Embryonic facial prominence (tissue), 1 donor: ENCODE measurements around the gene TSNAX.
"Not testable (repeated sequence)": the region's sequence is repeated elsewhere in the genome, so short reads cannot be mapped to it uniquely, and the experiment has no call there.

ENCODE experiments used
- DNase-seq: peaks from one replicate; pipeline ENCODE4 v3.0.0-alpha.2; 2016; ENCODE audit errors: extremely low spot score

TSNAX gene

GRCh38 chr1:231561647-231562383 is 33.3 kb downstream of the TSNAX start:
- DNase-seq, result no peak

GRCh38 chr1:231563247-231563646 is 34.8 kb downstream of the TSNAX start:
- no peak for DNase-seq

DNA sequence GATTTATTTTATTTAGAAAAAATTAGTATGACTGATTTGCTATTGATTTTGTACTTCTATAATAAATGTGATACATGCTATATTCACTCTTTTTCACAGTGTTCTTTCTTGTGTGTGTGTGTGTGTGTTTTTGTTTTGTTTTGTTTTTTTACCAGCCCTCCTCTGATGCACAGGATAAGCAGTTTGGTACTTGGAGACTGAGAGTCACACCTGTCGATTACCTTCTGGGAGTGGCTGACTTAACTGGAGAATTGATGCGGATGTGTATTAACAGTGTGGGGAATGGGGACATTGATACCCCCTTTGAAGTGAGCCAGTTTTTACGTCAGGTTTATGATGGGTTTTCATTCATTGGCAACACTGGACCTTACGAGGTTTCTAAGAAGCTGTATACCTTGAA is 35.9 kb downstream of the TSNAX start:
- DNase-seq, result no peak

DNA sequence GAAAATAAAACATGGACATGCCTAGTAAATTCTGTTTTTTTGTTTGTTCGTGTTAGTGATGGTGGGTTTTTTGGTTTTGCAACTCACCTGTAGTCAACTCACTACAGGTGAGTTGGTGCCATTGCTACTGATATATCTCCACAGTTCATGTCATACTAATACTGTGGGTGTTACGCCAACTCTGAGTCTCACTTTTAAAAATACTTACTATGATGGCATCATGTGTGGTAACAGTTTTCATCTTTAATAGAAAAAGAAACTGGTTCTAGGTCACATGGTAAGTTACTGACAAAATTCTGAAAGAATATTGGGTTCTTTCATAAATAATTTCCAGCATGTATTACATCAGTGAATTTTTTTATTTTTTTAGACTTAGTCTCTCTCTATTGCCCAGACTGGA is 38.0 kb downstream of the TSNAX start:
- DNase-seq, result no peak

GRCh38 chr1:231570262-231570661 is 41.8 kb downstream of the TSNAX start:
- DNase-seq, result not testable (repeated sequence)

DNA sequence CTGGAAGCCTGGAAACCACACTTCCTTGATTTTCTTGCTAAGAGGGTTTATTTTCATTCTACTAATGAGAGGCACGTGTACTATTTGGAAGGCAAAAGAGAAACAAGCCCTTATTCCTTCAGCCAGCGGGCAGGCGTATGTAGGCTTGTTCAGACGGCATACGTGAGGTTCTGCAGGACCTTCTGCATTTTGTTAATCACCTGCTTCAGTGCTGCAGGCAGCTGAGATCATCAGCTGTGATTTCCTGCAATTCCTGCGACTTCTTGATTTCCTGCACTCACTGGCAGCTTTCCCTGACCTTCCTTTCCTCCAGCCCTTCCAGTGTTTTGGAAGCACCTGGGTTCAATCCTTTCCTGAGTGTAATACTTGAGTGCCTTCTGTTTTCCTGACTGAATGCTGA is 43.4 kb downstream of the TSNAX start:
- no peak for DNase-seq

DNA sequence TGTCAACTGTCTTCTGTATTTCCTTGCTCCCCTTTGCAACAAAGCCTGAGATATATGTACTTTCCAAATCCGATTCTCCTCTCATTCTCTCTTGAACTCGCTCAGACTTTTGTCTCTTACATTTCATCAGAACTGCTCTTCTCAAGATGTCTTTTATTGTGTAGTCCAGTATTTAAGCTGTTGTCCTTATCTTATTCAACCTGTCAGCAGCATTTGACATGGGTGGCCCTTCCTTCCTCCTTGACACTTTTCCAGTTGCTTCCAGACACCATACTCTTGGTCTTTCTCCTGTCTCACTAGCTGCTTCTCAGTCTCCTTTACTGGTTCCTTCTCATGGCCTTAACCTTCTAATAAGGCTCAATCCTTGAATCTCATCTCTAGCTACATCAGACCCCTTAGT is 47.0 kb downstream of the TSNAX start:
- DNase-seq, result no peak

GRCh38 chr1:231576804-231577718 is 48.6 kb downstream of the TSNAX start:
- no peak for DNase-seq

- no peak for DNase-seq
Observed at GRCh38 chr1:231580874-231581273, 52.4 kb downstream of the TSNAX start.

DNA sequence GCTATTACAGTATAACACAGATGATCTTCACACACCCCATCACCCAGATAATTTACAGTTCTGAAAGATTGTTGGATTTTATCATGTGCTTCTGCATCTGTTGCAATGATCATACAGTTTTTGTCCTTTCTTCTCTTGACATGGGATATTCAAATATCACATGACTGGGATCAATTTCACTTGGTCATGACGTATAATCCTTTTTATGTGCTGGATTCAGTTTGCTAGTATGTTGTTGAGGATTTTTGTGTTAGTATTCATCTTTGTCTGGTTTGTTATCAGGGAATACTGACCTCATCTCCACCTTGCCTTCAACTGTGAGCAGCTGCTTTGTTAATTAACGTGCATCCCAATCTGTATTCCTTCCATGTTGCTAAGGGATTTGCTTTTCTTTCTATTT is 53.4 kb downstream of the TSNAX start:
- DNase-seq, result no peak

GRCh38 chr1:231583376-231583775 is 54.9 kb downstream of the TSNAX start:
- DNase-seq, result no peak

DNA sequence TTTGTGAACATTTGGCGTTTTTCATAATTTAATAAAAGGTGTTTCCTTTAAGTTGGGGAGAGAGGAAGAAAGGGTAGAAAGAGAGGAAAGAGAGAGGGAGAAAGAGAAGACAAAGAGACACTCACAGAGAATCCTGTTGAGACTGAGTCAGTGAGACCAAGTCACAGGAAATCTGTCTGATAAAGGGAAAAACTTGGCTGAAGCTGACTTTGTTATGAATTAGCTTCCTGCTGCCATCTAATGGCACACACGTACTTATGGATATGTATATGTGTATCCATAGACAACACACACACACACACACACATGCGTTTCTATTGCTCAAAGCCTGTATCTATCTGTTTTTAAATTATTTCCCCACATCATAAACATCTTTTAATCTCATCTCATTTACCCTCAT is 55.6 kb downstream of the TSNAX start:
- DNase-seq, result no peak

DNA sequence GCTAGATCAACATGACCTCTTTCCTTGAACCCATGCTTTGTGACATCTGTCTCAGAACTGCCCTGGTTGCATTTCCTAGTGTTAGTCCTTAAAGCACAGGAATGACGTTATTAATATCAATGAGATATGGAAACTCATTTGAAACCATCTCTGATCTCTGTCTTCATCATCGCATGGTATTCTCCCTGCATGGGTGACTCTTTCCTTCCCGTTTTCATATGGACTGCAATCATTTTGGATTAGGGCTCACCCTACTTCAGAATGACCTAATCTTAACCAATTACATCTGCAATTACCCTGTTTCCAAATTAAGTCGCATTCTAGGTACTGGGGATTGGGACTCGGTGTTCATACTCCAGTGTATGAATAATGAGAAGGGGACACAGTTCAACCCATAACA is 56.5 kb downstream of the TSNAX start:
- no peak for DNase-seq

DNA sequence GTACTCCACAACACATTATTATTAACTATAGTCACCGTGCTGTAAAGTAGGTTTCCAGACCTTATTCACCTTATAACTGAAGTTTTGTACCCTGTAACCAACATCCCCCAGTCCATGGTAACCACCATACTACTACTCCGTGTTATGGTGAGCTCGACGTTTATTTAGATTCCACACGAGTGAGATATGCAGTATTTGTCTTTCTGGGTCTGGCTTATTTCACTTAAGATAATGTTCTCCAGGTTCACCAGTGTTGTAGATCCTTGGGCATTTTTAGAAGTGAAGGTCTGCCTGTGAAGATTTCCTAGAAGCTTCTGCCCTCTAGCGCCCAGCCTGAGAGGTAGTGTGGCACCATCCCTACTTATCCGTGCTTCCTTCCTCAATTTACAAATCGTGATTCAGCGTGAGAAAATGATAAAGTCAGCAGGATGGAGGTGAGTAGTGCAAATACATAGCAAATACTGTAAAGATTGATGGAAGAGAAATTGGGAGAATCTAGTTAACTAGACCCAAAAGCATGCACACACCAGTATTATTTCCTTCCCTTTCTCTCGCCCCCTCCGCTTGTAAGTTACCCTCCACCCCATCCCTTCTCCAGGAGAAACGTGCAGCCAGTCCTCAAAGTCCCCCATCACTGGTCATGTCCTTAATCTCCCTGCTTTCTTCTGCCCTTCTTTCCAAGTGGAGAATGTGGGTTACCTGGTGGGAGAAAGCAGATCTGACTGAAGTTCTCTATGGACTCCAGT is 62.2 kb downstream of the TSNAX start:
- peak; percentile 36 for DNase-seq

- no peak for DNase-seq
Observed at GRCh38 chr1:231591466-231591865, 63.0 kb downstream of the TSNAX start.

GRCh38 chr1:231592809-231593208 is 64.3 kb downstream of the TSNAX start:
- DNase-seq, result no peak

- not testable (repeated sequence) for DNase-seq
Observed at GRCh38 chr1:231593264-231593663, 64.8 kb downstream of the TSNAX start.

DNA sequence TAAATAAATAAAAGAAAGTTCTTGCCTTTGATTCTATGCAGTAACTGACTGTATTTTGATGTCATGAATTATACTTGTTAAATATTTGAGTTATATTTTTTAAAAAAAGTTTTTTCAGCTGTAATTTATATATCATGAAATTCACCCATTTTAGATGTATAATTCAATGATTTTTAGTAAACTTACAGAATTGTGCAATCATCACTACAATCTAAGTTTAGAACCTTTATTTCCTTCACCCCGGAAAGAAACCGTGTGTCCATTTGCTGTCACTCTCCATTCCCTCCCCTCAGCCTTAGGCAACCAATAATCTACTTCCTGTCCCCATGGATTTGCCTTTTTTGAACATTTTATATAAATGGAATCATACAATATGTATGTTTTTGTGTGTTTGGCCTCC is 65.7 kb downstream of the TSNAX start:
- DNase-seq, result no peak

DNA sequence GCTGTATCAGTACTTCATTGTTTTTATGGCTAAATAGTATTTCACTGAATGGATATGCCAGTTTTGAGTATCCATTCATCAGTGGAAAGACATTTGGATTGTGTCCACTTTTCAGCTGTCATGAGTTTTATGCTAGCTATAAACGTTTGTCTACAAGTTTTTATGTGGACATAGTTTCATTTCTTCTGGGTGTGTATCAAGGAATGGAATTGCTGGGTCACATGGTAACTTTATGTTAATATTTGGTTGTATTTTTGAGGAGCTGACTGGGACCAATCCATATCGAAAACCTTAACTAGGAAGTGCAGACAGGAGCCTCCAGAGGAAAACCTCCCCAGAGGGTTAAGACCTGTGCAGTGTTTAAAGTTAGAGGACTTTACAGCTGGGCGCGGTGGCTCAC is 66.3 kb downstream of the TSNAX start:
- DNase-seq, result no peak

DNA sequence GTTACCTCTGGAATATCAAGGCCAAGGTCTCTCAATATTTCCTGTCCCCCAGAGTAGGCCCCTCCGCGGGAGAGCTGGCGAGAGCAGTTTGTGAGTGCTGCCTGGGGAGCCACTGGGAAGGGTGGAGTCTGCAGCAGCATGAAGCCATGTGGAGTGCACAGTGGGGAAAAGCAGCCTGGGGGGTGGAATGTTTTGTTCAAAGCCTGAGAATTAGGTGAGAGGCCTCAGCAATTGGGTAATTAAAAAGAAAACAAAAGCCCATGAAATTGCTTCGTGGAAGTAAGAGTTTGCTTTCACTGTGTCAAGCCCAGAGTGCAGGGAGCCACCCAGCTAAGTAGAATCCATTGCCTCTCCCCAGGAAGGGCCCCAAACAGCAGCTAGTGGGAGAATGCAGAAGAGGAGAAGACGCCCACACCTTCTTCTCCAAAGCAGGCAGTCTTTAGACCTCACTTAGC is 67.9 kb downstream of the TSNAX start:
- no peak for DNase-seq

- no peak for DNase-seq
Observed at GRCh38 chr1:231597971-231598370, 69.5 kb downstream of the TSNAX start.

DNA sequence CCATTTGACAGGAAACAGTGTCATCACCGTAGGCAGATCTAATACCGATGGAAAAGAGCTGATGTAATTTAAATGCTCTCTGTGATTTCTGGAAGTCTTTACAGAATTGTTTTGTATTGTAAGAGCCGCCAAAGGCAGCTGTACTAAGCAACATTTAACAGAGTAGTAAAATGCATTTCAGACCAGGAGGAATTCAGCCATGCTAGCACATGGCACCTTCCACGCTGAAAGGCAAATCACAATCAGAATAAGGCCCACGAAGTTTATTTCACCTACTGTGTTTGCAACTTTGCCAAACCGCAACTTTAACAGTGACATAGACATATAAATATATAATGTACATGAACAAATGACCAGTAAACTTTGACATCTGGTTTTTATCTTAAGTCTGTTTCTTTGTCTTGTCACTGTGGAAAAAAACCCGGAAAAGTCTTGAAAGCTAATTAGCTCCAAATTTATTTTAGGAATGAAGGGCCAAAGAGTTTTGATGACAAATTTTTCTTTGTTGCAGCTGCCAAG is 72.0 kb downstream of the TSNAX start:
- no peak for DNase-seq
